ENCODE measurements around the gene TSPAN33. TPM values are rescaled to one million over a fixed set of nuclear protein-coding genes. Genes with fewer than 3 reads are reported as not detected.

The TSPAN33 gene
- total and polyA plus RNA-seq, 10 of the 15 experiments (the other 5 are each of a cell fraction or from before 2014, with no cell fraction given): 12.0 to 123 (median 86.3) TPM

DNA sequence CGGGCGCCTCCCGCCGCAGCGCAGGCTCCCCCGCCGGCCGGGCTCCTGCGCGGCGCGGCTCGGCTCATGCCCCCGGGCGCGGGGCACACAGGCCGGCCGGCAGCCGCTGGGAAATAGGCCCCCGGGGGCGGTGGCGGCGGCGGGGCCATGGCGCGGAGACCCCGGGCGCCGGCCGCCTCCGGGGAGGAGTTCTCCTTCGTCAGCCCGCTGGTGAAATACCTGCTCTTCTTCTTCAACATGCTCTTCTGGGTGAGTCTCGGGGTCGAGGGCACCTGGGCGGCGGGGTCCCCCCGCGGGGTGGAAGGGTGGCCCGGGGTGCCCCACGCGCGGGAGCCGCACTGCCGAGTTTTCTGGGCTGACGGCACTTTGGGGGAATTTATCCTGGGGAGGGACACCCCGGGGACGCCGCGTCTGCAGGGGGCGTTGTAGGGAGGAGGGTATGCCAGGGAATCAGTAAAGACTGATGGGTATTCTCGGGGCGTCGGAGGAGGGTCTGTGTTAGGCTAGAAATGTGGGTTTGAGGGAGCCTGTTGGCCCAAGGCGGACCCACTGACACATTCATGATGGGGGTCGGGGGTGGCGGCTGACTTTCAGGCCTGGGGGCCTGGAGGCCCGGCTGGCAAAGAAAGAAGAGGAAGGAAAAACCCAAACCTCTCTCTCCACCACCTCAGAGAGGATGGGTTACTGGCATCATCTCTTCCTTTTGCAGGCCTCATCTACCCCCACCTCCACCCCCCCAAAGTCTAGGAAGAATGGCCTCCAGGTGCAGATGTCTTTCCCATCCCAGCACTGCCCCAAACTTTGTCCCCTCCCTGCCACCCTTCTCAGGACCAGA is 544 bp downstream of the TSPAN33 start (continued):
- TF ChIP-seq MEF2B (IDR thresholded peaks at IDR 0.05; ENCODE audit: partially characterized antibody, poor library complexity, severe bottlenecking) (peak; percentile 11), RBBP5 (conservative IDR thresholded peaks at IDR 0.05) (no peak), EED (IDR thresholded peaks at IDR 0.05; ENCODE audit: low read depth) (0 out of 2 replicates have a peak, but pooled peaks have one; percentile 3), SPI1 (IDR thresholded peaks at IDR 0.05; ENCODE audit: borderline replicate concordance, insufficient read depth, low read depth, low read length) (no peak), HDAC6 (IDR thresholded peaks at IDR 0.05; ENCODE audit: unreplicated experiment) (no peak), SMC3 (IDR thresholded peaks at IDR 0.05; ENCODE audit: borderline replicate concordance, low read length) (peak; percentile 10; the same call in 1 of the 2 replicates), DPF2 (IDR thresholded peaks at IDR 0.05) (no peak), RB1 (IDR thresholded peaks at IDR 0.05; ENCODE audit: borderline replicate concordance) (no peak), TCF12 (IDR thresholded peaks at IDR 0.05; ENCODE audit: low read depth, low read length) (0 out of 2 replicates have a peak, but pooled peaks have one; percentile 4), BCLAF1 (IDR thresholded peaks at IDR 0.05) (no peak), SREBF1 (IDR thresholded peaks at IDR 0.05; ENCODE audit: low read length) (no peak), PKNOX1 (IDR thresholded peaks at IDR 0.05) (0 out of 2 replicates have a peak, but pooled peaks have one; percentile 10), ZNF592 (IDR thresholded peaks at IDR 0.05) (no peak; the same call in 1 of the 2 replicates), MLLT1 (IDR thresholded peaks at IDR 0.05) (peak; percentile 35; the same call in 1 of the 2 replicates), SUPT20H (IDR thresholded peaks at IDR 0.05; ENCODE audit: borderline replicate concordance, control insufficient read depth, low read depth, low read length) (no peak), KDM1A (IDR thresholded peaks at IDR 0.05; ENCODE audit: borderline replicate concordance) (no peak), CREB1 (IDR thresholded peaks at IDR 0.05; ENCODE audit: low read depth) (0 out of 2 replicates have a peak, but pooled peaks have one; percentile 39), SMARCA5 (IDR thresholded peaks at IDR 0.05) (peak; percentile 84; the same call in 1 of the 2 replicates)

Measured in GM12878 (cell line).